Calu3 (cell line): Measurements from ENCODE around the gene KLHL24. TPM values are rescaled to one million over a fixed set of nuclear protein-coding genes. Genes with fewer than 3 reads are reported as not detected.

ENCODE experiments used
- BruUV-seq: library from RNA; stranded (reverse); fragments of 400-500 nt; replicated peaks from 2 replicates; lab custom pipeline; 2021; lab: Mats Ljungman, UMichigan
- CTCF ChIA-PET: fragments of 300-600 bp; sonication (Branson Sonifier 250); formaldehyde crosslinking; loops from one replicate; lab custom pipeline; 2022; ENCODE audit warnings: antibody characterized with exemption; lab: Charles Lee
- DNase-seq: peaks from one replicate; pipeline ENCODE4 v3.0.0; 2022
- H3K27ac Mint-ChIP-seq: one replicate; pipeline ENCODE4 v1.8.0; 2022; ENCODE audit warnings: mixed read lengths; ENCODE audit not compliant: unreplicated experiment
- H3K27me3 Mint-ChIP-seq: one replicate; pipeline ENCODE4 v1.8.0; 2022; ENCODE audit warnings: mixed read lengths; ENCODE audit not compliant: unreplicated experiment
- H3K36me3 Mint-ChIP-seq: one replicate; pipeline ENCODE4 v1.8.0; 2022; ENCODE audit warnings: mild to moderate bottlenecking, moderate library complexity, mixed read lengths; ENCODE audit not compliant: insufficient read depth, unreplicated experiment
- H3K4me1 Mint-ChIP-seq: one replicate; pipeline ENCODE4 v1.8.0; 2022; ENCODE audit warnings: mild to moderate bottlenecking, low read depth, mixed read lengths; ENCODE audit not compliant: unreplicated experiment
- H3K4me3 Mint-ChIP-seq: one replicate; pipeline ENCODE4 v1.8.0; 2022; ENCODE audit warnings: mild to moderate bottlenecking, low read depth, moderate library complexity, mixed read lengths; ENCODE audit not compliant: unreplicated experiment
- H3K9me3 Mint-ChIP-seq: one replicate; pipeline ENCODE4 v1.8.0; 2022; ENCODE audit warnings: low read depth, mixed read lengths; ENCODE audit not compliant: unreplicated experiment
- intact Hi-C: fragments of 100-400 bp; cut with micrococcal nuclease; formaldehyde crosslinking; loops from one replicate; pipeline ENCODE4 v1.10.0; 2022; ENCODE audit not compliant: unreplicated experiment
- total RNA-seq: library from RNA; stranded (reverse); gene quantifications from 2 replicates; pipeline ENCODE4 v1.2.3, GENCODE V29; 2022
- TF ChIP-seq, protein P1 (sequence below): fragments of 200-600 bp; IDR thresholded peaks from one replicate; pipeline ENCODE4 v1.8.0; 2022; ENCODE audit warnings: antibody characterized with exemption; ENCODE audit not compliant: unreplicated experiment

KLHL24 gene
- total RNA-seq, 1 experiment from 2014 or later = 42.7 TPM

DNA sequence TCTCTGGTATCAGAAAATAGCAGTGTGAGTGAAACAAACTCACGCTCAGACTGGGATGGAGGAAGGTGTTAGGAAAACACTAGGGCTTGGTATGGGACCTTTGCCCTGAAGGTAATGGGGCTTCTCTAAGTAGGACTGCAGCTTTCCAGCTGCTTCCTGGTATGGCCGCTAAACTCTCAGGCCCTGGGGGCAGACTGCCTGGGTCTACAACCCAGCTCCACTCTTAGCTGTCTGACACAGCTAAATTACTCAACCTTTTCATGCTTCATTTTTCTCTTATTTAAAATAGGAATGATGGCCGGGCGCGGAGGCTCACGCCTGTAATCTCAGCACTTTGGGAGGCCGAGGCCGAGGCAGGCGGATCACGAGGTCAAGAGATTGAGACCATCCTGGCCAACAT lies 57.0 kb downstream of the KLHL24 start:
- no peaks in the 10 kb centered on the region for H3K27me3 Mint-ChIP-seq
- no peak overlapping the region for H3K27ac Mint-ChIP-seq
- no TSS peak for BruUV-seq
- TF ChIP-seq, protein P1, sequence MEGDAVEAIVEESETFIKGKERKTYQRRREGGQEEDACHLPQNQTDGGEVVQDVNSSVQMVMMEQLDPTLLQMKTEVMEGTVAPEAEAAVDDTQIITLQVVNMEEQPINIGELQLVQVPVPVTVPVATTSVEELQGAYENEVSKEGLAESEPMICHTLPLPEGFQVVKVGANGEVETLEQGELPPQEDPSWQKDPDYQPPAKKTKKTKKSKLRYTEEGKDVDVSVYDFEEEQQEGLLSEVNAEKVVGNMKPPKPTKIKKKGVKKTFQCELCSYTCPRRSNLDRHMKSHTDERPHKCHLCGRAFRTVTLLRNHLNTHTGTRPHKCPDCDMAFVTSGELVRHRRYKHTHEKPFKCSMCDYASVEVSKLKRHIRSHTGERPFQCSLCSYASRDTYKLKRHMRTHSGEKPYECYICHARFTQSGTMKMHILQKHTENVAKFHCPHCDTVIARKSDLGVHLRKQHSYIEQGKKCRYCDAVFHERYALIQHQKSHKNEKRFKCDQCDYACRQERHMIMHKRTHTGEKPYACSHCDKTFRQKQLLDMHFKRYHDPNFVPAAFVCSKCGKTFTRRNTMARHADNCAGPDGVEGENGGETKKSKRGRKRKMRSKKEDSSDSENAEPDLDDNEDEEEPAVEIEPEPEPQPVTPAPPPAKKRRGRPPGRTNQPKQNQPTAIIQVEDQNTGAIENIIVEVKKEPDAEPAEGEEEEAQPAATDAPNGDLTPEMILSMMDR = no peak
- H3K36me3 Mint-ChIP-seq = peaks cover 7% of the 10 kb centered on the region
- no peak overlapping the region for H3K4me3 Mint-ChIP-seq
- no peaks in the 10 kb centered on the region for H3K4me1 Mint-ChIP-seq
- H3K9me3 Mint-ChIP-seq = no peaks in the 10 kb centered on the region
- intact Hi-C loops = no loop called here
- no peak for DNase-seq
- CTCF ChIA-PET = no interaction called here

- Mint-ChIP-seq H3K9me3 (no peaks in the 10 kb centered on the region), H3K27me3 (no peaks in the 10 kb centered on the region), H3K4me3 (no peak overlapping the region), H3K36me3 (peaks cover 28% of the 10 kb centered on the region), H3K27ac (no peak overlapping the region), H3K4me1 (peaks cover 23% of the 10 kb centered on the region)
- intact Hi-C loops = no loop called here
- BruUV-seq = no TSS peak
- TF ChIP-seq, protein P1 = no peak
- no peak for DNase-seq
- CTCF ChIA-PET = interaction anchor here (0.7 kb wide), 1 partner anchor 8 kb away, joined by 3 read pairs; no protein-coding TSS in a partner anchor
Observed at GRCh38 chr3:183695569-183696364, 60.3 kb downstream of the KLHL24 start.

DNA sequence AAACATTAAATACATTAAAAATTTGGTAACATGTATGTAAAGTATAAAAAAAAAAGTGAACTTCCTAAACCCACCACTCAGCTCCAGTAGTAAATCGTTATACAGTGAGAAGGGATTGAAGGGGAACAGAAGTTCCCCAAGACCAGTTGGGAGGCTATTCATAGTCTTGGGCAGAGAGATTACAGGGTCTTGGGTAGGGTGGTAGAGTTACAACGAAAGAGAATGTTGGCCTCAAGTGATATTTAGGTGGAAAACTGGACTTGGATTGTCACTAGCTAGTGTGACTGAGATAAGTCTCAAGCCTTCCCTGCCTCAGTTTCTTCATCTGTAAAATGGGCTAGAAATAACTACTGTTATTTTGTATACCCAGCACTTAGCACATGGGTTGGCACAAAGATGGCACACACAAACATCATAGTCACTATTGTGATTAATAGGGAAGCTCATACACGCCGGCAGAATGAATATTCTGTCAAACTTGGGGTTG lies 61.7 kb downstream of the KLHL24 start:
- CTCF ChIA-PET = interaction anchor here (0.5 to 1.4 kb wide), 7 partner anchors 9 to 603 kb away, joined by 3 to 4 read pairs (median 4); no protein-coding TSS in a partner anchor
- TSS peak; percentile 84 for BruUV-seq
- peak overlapping the region; percentile 68 for H3K4me3 Mint-ChIP-seq
- TF ChIP-seq, protein P1 = no peak
- H3K27me3 Mint-ChIP-seq = no peaks in the 10 kb centered on the region
- H3K27ac Mint-ChIP-seq = no peak overlapping the region
- H3K4me1 Mint-ChIP-seq = peaks cover 24% of the 10 kb centered on the region
- intact Hi-C loops = no loop called here
- H3K9me3 Mint-ChIP-seq = no peaks in the 10 kb centered on the region
- H3K36me3 Mint-ChIP-seq = peaks cover 28% of the 10 kb centered on the region
- DNase-seq = no peak

DNA sequence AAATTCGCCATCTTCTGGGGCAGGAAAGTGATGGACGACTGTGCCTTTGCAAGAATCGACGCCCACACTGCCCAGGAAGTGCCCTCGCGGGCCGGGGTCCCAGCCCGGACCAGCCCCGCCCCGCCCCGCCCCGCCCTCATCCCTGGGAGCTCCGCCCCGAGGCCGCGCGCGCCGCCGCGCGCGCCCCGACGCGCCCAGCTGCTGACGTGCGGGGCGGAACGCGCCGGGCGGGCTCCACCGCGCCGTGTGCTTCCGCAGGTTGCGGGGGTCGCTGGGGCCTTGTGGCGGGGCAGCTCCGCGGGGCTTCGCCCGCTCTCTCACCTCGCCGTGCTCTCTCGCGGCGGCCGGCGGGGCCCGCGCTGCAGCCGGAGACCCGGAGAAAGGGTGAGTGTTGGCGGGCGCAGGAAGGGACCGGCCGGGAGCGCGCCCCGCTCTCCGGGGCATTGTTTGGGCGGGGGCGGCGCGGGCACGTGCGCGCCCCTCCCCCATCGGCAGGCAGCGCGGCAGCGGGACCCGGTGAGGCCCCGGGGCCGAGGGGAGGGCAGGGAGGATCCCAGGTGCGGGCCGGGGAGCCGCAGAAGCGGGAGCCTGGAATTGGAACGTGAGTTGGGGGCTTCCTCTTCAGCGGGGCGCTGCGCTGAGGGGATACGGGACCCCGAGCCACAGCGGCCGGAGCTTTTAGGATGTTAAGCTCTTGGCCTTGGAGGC lies 62.3 kb downstream of the KLHL24 start, which contains the start of gene YEATS2:
Gene YEATS2 (plus strand): TSS at position 188 of the 708 bp plus-strand sequence. CDS start 17,366 bp downstream, outside the sequence.
- H3K4me3 Mint-ChIP-seq = peak within 1 kb of the TSS; percentile 68
- DNase-seq = peak; percentile 81
- intact Hi-C loops = loop anchor here (2.0 kb wide), 2 partner anchors 61 to 229 kb away; no protein-coding TSS in a partner anchor
- peaks cover 24% of the 10 kb centered on the region for H3K4me1 Mint-ChIP-seq
- H3K36me3 Mint-ChIP-seq = peaks cover 28% of the 10 kb centered on the region
- peak within 1 kb of the TSS; percentile 6 for H3K27ac Mint-ChIP-seq
- BruUV-seq = no TSS peak
- no peaks in the 10 kb centered on the region for H3K27me3 Mint-ChIP-seq
- CTCF ChIA-PET = interaction anchor here (0.5 to 1.4 kb wide), 11 partner anchors 10 to 602 kb away, joined by 3 to 4 read pairs (median 3); no protein-coding TSS in a partner anchor
- TF ChIP-seq, protein P1 = no peak
- no peaks in the 10 kb centered on the region for H3K9me3 Mint-ChIP-seq
